Activated CD4-positive, alpha-beta T cell treated with anti-CD3 and anti-CD28 coated beads for 48 hours (primary cell): ENCODE results near the gene MAP7.
"Not testable (repeated sequence)": the region's sequence is repeated elsewhere in the genome, so short reads cannot be mapped to it uniquely, and the experiment has no call there.

Experiments
- DNase-seq: peaks from one replicate; pipeline ENCODE4 v3.0.0-alpha.2; 2020

The MAP7 gene

DNA sequence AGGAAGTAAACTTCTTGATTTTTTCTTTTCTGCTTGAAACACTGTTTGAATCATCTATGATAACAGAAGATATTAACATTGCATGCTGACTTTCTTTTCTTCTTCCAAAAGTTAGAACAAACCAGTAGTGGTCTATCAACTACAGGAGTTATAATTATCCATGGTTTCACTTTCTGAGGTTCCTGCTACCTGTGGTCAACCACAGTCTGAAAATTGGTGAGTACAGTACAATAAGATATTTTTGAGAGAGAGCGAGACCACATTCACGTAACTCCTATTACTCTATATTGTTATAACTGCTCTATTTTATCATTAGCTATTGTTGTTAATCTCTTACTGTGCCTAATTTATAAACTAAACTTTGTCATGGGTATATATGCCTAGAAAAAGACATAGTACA lies 86.1 kb downstream of the MAP7 start:
- DNase-seq: no peak

DNA sequence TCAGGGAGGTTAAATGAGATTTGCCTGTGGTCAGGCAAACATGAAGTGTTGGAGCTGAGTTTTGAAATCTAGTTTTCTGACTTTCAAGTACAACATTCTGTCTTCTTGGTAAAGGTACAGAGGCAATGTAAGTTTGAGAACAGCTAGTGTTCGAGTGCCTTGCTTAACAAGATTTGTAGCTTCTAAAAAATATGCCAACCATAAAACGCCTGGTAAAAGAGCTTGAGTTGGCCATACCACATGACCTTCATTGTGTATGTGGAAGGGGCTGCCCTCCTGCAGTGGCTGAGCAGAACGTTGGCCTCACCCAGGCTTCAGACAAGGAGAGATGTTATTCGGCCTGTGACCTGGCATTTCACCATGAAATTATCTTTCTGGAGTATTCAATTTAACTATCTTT lies 86.5 kb downstream of the MAP7 start:
- no peak for DNase-seq

DNA sequence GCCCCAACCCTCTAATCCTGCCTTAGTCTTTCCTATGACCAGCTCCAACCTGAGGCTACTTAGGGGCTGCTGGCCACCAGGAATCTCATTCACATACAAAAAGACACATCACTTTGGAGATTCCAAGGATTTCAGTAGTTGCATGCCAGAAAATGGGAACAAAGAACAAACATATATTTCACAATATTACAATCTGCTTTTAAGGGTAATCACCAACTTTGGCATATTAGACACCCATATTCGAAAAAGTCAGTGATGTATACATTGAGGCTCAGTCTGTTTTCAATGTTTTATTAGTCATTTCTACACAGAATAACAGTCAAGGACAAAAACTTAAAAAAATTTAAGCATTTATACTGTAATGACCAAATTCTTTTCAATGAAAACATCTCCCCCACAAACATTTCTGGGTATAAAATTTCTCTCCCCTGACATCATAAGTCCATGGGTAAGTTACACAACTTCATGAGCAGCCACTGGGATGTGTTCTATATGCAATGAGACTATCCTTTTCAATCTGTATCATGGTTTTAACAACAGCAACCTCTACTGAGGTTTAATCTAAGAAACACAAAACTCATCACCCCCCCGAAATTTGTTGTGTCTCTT lies 103.5 kb downstream of the MAP7 start:
- no peak for DNase-seq

DNA sequence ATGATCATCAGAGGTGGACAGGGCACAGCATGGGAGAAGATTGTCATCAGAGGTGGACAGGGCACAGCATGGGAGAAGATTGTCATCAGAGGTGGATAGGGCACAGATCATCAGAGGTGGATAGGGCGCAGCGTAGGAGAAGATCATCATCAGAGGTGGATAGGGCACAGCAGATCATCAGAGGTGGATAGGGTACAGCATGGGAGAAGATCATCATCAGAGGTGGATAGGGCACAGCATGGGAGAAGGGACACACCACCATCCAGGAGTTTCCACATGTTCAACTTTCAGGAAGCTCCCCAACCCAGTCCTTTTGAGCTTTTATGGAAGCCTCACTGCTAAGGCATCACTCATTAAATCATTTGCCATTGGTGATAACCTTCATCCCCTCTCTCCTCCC lies 104.1 kb downstream of the MAP7 start:
- no peak for DNase-seq

DNA sequence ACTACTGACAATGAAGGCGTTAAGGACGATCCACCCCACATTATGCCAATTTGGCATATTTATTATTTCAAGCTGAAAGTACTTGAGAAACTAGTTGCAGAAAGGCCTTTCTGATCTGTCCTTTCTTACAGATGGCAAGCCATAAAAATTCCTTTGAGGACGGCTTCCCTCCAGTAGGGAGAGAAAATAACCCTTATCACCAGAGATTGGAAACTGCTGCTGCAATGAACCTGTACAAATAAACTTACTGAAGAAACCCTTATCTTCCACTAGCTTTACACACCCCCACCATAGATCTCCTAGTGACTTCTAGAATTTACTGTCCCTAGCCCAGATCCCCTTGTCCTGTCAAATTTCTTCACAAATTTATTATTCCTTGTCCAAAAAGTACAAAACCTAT lies 105.2 kb downstream of the MAP7 start:
- DNase-seq: no peak

DNA sequence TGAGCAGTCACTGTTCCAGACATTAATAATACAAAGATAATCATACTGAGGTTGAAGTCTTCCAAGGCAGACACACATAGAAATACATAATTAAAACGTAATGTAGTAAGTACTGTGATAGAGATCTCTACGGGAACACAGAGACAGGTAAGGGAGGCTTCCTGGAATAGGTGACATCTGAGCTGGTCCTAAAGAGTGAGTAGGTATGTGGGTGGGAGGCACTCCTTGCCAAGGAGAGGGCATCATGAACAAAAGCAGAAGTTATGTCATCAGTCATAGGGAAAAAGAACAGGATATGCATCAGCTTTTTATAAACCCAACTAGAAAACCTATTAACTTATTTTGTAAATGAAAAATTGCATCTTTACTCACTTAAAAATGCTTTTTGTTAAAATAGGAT lies 110.0 kb downstream of the MAP7 start:
- DNase-seq: no peak

DNA sequence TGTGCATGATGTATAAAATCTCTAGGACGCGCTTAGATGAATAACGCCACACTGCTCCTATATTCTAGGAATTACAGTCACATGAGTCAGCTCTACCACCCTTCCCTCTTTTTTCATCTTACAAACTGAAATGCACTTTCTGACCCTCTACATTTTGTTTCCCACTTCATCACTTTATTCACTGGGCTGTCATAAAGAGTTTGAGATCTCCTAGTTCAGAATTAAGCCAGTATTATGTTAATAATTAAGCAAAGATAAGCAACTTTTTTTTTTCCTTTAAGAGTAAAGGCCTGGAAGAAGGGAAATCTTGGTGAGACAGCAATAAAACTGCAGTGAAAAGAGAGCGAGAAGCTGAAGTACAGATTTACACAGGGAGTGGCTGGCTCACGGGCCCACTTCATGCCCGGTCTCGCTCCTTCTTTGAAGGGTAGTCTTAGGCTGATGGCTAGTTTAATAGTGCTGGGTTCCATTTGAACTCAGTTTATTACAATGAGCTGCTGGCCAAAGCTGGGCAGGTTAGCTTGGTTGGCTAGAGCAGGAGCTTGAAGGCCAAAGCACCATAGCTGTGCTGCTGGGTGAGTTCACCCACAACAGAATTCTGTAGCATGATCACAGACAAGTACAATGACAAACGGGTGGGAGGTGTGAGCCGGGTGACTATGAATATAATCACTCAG lies 110.6 kb downstream of the MAP7 start:
- no peak for DNase-seq

DNA sequence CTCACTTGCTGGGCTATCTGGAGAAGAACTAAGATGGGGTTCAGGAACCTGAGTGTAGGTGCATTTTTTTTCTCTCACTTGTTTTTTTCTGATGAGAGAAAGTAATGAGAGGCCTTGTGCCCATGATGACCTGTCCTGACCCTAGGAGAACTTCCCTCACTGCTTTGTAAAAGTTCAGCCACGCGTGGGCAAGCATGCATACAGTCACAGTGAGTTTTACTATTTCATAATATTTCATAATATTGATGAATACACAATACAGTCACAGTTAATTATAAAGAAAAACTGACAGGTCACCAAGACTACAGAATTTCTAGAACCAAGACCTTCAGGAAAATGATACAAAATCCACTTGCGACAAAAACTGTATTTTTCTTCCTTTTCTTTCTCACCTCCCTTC lies 111.8 kb downstream of the MAP7 start:
- no peak for DNase-seq

DNA sequence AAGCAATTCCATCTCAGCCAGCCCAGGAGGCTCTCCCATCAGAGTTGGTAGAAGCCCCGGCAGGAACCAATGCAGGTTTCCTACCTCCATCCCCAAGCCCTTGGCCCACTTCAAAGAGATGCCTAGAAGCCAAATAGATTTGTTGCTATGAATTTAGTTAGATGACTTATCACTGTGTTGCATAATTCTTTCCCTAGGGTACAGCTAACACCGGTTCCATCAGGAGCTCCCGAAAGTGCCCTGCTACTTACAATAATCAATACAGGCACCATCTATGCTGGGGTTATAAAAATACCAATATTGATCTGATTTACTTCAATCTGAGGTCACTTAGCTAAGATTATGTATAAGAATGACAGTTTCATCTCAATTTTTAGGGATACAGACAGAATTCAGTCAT lies 113.0 kb downstream of the MAP7 start:
- DNase-seq: no peak

DNA sequence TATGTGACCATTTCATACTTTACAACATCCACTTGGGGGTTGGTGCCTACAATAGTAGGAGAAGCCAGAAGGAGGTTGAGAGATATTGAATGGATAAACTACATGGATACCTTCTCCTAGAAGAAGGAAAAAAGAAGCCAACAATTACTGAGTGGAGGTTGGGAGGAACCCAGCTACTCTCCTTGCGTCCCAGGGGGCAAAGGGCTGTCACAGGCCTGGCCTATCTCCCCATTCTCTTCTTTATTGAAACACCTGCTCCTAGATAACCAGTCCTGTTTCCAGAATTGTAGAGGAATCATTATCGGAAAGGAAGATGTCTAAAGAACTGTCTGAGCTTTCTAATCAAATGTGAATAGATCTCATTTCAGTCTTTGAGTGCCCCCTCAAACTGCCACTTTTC lies 115.1 kb downstream of the MAP7 start:
- DNase-seq: no peak

DNA sequence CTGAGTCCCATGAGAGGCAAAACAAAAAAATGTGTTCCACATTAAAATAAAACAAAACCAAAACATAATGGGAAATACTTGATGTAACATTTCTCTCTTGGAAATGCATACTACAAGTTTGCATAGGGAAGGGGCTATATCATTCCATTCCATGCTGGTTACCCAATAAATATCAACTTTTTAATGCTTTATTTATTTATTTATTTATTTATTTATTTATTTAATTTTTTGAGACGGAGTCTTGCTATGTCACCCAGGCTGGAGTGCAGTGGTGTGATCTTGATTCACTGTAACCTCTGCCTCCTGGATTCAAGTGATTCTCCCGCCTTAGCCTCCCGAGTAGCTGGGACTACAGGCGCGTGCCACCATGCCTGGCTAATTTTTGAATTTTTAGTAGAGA lies 118.9 kb downstream of the MAP7 start:
- DNase-seq: not testable (repeated sequence)

DNA sequence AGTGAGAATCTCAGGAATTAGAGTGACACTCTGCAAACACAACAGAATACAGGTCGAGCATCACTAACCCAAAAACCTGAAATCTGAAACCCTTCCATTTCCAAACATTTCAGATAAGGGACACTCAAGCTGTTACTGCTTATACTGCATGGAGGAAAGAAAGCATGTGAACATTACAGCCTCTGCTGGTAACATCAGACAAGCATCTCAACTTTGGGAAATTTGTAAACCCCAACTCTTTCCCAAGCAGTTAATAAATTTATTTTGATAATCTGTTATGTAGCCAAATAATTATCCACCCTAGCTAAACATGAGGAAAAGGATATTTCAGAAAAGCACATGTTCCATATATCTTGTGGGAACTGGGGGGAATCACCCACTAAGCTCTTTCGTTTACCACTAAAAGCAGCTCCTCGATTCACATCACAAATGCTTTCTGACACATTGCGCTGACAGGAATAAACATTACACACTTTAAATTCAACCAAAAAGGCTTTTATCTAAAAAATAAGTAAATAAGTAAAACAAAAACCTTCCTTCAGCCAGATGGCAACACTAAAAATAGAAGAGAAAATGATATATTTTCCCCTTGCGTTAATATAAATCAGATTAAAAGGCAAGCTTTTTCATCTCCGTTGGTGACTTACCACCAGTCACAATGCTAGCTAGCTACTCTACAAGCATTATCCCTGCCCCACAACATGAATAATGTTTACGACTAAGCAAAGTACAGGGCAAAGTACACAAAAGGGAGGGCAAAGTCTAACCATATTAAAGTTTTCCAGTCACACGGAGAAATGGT lies 120.8 kb downstream of the MAP7 start:
- no peak for DNase-seq

DNA sequence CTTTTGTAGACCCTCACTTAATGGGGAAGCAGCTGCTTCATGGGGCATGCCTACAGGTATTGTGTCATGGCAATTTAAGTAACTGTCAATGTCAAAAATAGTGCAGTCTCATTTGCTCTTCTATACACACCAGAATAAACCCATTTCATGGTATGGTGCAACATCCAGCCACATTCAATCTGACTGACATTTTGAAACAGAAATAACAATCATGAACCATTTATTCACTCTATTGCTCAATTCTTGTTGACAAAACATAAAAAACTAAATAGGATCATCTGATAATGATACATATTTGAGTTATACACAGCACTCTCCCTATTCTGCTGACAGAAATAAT lies 122.9 kb downstream of the MAP7 start:
- no peak for DNase-seq

DNA sequence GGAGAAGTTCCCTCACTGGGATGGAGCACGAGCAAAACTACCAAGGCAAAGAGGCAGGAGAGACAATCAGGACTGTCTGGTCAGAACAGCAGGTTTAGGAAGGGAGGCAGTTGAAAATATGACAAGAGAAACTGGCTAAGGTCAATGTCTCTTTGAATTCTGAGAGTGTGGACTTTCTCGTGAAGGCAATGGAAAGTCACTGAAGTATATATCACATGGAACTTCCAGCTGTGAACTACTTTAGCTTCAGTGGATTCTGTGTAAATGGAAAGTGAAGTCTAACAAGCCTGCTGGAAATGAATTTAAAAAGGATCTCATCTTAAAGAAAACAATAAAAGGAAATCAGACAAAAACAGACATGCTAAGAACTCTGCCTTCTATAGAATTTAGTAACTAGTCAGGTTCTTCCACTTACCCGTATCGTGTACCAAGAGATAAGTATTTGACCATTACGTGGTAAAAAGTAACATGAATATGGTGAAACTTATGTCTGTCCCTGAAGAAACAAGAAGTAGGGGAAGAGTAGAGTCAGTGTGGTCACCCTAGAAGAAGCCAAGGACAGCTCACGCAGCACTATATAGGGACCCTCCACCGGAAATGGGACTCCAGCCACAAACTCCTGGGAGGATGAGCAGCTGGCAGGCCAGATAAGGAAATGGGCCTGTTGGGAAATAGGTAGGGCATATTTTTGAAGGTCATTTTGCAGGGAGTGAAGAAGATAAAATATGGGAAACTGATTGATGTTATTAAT lies 123.4 kb downstream of the MAP7 start:
- no peak for DNase-seq

DNA sequence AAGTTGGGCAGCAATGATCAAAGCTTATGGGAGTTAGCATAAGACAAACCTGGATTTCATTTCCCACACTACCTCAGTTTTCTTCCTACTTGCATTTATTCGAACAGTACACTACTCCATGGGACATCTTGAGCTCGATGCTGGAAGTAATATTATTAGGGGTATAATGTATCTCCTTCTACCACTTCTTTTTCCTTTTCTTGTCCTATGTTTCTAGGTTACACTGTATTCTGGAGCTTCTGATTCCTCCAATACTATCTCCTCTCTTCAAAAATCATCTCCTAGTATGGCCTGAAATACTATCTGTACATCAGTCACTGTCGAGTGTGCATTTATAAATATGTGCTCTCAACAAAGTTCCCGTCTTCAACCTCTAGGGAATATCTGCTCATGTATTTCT lies 124.4 kb downstream of the MAP7 start:
- no peak for DNase-seq

DNA sequence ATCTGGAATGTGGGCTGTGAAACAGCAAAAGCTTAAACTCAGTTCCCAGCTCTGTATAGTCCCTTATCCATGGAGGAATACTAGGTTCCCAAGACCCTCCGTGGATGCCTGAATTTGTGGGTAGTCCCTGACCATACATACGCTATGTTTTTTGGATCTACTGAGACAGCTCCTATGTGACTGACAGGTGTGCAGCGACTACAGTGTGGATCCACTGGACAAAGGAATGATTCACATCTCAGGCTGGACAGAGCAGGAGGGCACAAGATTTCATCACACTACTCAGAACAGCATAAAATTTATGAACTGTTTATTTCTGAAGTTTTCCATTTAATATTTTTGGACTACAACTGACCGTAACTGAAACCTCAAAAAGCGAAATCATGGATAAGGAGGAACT lies 125.3 kb downstream of the MAP7 start:
- no peak for DNase-seq

DNA sequence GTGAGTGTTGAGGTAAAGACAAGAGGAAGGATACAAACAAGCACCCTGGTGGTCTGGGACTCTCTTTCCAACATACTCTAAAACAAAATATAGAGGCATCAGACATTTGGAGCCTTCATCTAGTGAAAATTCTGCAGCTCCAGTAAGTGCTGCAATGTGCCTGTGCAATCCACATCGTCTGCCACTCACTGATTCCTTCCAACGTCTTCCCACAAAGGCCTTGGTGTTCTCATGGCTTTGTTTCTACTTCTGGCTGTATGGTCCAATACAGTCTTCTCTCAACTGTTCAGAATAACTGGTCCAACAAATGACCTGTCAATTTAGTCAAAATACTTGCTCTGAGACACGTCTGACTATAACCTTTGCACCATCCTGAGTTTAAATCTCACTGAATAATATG lies 125.8 kb downstream of the MAP7 start:
- DNase-seq: no peak

DNA sequence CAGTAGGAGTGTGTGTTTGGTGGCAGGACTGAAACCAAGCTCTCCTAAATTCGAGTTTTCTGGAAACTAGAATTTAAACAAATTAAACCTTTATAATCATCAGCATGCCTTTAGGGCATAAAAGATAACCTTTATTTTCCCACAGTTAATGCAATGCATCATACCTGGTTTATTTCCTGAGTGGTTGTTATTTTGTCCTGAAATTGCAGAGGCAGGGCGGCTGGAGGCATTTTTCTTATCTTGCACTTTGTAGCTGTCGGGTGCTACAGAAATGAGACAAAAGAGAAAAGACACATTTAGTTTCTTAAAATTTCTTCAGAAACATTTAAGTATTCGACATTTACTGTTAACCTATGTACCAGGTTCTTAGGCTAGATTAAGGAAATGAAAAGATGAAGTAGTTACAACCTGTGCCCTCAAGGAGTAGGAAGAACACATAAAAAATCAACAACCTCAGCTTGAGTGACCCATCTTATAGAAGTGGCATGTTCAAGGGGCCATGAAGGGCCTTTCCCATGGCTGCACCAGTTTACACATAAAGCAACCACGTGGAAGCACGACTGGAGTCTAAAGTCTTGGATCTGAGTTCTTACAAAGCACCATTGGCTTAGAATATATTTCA lies 128.6 kb downstream of the MAP7 start:
- DNase-seq: no peak

DNA sequence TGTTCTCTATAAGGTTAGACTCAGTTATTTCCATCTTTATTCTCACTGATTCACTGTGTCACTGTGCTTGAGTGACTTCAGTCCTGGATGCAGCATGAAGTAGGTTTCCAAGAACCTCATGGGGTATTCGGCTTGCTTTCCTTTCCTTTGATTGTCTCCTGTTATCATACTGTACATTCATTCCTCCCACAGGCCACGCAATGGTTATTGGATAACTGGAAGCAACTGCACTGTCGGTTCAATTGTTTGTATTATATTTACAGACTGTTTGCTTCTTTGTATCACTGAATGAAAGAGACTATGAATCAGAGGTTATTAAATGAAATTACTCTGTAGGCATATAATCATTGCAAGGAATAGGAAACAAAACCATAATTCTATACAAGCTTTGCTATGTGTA lies 129.4 kb downstream of the MAP7 start:
- no peak for DNase-seq

DNA sequence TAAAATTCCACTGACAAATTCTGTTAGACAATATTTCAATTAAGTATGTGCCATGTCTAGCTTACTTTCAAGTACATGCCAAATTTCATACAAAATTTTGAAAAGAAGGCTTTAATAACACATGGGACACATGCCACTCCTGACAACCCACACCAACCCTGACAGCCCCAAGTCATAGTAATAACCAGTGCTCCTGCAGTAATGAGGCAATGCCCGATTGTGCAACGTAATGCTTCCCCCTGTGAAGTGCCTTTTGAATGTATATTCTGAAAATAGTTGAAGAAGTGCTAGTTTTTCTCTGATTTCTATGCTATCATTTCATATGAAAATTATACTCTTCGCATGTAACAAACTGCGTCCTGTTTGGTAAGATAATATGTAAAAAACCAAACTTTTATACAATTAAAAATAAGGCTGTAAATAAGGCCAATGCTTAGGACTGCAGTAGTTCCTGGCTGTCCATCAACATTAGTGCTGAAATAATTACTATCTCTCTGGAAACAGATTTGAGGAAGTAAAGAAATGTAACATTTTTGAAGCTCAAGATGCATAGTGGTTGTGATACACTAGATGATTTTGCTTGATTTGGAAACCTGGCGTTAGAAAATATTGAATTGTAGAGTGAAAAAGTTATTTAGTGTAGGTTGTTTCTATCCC lies 134.7 kb downstream of the MAP7 start:
- DNase-seq: no peak

DNA sequence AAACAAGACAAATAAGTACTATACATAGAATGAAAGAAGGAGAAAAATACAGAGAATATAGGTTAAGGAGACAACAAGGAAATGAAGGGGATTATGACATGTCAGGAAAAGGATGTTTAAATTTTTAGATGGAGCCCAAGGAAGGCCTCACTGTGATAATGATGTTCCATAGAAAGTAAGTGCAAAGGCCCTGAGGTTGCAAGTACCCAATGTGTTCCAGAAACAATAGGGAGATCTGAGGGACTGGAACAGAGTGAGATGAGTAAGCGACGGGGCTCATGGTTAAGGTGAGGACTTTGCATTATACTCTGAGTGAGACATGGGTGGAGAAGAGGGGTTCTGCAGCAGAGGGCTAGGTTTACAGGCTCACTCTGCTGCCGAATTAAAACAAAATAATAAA lies 137.8 kb downstream of the MAP7 start:
- no peak for DNase-seq

DNA sequence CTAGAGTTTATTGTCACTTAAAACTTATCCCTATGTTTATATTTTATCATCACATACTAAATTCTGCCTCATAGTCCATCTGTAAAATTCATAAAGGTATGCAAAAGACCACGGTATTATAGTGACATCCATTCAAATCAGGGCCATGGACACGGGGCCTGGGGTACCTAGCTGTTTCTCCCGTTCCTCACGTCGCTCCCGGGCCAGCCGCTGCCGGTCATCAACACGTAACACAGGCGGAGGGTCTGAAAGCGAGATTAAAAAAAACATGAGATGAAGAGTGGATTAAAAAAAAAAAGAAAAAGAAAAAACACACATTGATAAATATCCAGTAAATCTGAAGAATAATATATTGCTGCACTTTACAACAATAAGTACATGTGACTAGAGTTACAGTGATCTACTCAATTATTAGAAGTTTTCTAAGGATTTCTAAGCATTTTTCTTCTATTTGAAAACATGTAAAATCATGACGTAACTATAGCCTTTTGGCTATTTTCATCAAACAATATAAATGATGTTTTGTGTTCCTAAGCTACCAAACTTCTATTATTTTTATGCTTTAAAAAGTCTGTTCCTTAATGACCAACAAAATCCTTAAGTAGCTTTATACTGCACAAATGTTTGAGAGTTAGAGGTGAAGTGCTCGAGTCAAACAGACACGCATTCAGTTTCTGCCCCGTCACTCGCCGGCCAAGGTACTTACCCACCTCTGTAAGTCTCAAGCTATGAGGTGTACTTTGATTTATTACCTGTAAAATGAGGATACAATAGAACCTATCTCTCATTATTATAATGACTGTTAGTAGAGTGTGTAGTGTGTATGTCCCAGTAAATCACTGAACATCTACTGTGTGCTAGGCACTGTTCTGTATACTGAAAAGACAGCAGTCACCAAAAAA lies 138.5 kb downstream of the MAP7 start:
- DNase-seq: no peak
